ENCODE results near the gene LRRC31.

LRRC31 gene

DNA sequence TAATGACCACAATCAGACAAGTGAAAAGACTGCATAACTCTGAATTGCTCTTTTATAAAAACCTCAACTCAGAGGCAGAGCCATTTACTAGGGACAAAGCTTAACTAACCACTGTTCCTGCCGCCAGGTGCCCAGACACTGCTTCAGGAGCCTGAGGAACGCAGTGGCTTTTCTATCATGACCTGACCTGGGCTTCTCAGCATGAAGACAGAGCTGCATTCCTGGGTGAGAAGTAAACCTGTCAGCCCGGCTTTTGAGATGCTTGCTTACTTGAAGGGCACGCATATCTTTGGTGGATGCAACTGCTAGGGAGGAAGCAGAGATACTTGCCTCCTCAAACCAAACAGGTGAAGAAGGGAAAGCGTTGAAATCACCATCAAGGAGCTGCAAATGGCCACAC, 7.9 kb downstream of the LRRC31 start:
- DNase-seq: no peak

DNA sequence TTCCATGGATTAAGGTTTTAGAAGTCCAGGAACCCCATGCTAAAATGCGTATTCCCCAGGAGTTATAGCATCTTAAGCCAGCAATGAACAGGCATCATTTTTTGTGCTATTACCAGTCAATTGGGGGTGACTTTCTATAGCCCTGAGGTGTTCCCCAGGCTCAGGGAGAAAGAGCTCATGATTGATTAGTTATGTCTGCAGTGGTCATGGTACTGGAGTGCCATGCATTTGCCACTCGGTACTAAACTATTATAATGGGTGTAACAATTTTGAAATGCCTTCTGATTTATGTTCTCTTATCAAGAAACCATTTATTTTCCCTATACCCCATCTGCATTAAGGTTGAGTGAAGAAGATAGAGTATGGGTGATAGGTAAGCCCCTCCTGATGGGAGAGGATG, 11.9 kb downstream of the LRRC31 start:
- DNase-seq: no peak

DNA sequence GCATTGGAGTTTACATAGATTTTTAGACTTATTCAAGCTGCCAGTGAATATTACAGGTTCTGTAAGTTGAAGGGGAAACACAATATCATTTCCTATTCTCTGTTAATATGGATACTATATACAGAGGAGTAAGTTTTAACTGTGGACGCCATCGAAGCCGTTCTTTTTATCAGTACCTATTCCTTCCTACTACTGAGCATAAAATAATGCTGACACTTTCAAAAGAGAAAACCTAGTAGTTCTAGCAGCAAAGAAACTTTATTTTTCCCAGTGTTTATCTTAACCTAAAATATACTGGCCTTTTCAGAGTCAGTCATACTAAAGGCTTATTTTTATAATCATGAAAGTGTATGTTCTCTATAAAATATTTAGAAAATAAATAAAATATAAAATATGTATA, 14.2 kb downstream of the LRRC31 start:
- DNase-seq: no peak

DNA sequence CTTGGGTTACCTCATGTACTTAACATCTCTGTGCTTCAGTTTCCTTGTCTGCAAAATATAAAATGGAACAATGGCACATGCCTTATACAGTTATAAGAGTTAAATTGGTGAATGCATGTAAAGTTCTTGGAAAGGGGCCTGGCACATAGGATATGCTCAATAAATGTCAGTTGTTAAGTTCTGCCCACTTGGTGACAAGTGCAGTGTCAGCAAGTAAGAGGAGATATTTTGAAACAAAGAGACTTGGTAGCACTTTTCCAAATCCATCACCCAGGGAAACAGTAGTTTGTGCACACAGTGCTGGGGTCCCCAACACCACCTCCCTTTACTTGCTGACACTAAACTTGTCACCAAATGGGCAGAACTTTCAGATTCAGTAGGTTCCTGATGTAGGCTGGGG, 19.1 kb downstream of the LRRC31 start:
- no peak for DNase-seq

DNA sequence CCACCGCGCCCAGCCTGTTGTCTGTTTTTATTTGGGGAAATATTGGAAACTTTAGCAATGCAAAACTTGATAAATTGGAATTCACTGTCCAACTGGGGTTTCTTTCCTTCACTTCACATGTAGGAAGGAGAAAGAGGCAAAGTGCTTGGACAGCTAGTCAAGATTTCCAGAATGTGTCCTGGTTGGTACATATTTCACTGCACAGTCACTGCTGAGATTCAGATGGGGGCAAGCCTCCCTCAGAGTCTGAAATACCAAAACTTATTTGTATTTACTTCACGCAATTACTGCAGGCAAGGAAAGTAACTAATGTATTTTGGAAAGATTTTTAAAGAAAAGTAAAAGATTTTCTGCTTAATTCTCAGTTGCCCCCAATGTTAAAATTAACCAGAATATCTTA, 21.0 kb downstream of the LRRC31 start:
- no peak for DNase-seq

DNA sequence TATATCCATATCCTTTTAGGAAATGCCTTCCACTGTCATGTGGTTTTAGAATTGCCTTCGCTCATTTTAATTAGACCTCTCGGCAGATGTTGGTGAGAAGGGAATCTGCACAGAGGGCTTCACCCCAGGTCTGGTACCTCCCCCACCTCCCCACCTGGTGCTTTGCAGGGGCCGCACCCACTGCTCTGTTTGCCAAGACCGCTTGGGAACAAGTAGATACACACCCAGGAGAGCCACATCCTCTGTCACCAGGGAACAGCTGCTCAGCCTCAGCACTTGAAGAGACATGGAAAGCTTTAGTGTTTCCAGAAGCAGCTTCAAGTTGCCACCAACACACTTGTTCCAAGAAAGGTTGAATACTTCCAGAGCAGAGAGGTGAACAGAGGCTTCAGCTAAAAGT, 21.8 kb downstream of the LRRC31 start:
- peak; percentile 87 for DNase-seq

DNA sequence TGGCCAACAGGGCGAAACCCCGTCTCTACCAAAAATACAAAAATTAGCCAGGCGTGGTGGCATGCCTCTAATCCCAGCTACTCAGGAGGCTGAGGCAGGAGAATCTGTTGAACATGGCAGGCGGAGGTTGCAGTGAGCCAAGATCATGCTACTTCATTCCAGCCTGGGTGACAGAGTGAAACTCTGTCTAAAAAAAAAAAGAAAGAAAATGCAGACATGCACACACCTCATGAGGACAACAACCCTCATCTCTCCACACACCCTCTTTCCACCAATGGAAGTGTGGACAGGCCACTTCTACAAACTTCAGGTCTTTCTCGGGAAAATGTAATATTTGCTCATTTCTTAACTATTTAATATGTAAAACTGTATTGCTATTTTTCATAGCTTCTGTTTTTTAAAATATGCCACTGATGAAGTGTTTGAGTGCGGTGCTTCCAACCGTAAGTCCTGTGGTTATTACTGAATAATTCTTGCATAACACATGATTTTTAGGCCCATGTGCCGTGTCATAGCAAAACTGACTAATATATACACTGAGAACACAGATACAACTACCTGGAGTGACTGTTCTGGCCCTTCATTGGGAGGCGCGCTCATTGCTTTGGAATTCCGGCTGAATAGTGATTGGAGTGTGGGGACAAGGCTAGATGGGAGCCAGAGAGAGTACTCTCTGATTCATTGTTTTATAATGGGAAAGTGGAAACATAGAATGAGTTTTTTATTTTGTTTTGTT, 23.1 kb downstream of the LRRC31 start:
- DNase-seq: no peak

DNA sequence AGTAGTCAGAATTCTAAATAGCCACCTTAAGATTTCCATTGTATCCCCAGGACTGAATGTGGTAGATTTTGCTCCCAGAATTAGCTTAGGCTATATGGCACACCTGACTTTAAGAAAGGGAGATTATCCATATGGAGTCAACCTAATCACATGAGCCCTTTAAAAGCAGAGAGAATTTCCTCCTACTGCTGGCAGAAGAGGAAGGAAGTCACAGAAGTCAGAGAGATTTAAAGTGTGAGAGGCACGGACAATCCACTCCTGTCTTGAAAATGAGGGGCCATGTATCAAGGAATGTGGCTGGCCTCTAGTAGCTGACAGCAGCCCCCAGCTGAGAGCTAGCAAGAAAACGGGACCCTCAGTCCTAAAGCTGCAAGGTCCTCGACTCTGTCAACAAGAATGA, 26.8 kb downstream of the LRRC31 start:
- DNase-seq: no peak

DNA sequence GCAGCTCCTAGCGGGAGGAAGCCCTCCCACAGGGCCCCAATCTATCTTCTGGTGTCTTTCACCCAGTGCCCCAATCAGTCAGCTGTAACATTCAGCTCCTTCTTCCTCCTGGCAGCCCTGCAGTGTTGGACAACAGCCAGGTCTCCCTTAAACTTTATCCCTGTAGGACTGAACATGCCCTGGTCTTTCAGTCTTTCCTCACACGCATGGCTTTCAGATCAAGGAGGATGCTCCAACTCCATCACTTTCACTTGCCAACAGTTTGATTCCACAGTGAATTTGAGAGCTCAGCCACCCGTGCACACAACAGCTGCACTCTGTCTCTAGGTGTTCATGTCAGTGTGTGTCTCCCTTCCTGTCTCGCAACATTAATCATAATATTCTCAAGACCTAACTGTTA, 28.6 kb downstream of the LRRC31 start:
- DNase-seq: peak; percentile 12

DNA sequence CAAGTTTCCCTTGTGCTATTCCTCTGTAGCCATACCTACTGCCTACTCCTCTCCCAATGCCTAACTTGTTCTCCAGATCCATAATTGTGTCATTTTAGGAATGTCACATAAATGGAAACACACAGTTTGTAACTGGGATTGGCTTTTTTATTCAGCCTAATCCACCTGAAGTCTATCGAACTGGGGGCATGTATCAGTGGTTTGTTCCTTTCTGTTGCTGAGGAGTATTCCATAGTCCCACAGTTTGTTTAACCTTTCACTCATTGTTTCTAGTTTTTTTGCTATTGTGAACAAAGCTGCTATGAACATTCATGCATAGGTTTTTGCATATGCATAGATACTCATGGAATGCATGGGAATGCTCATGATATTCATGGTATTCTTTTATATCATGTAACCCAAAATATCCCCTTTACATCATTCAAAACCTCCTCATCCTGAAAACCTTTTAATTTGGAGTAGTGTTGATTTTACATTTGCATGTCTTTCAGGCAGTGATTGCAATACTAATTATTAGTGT, 31.2 kb downstream of the LRRC31 start:
- no peak for DNase-seq

DNA sequence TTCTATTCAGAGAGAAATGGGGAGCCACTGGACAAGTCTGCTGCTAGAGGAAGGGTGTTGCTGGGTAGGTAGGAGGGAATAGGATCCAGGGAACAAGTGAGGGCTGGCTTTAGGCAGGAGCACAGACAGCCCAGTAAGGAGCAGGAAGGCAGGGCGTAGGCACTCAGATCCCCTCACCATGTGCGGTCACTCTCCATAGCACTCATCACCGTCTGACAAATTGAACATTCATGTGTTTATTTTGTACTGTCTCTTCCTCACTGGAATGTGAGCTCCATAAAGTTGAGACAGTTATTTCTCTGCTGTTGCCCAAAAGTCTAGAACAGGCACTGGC, 32.8 kb downstream of the LRRC31 start:
- DNase-seq: no peak

DNA sequence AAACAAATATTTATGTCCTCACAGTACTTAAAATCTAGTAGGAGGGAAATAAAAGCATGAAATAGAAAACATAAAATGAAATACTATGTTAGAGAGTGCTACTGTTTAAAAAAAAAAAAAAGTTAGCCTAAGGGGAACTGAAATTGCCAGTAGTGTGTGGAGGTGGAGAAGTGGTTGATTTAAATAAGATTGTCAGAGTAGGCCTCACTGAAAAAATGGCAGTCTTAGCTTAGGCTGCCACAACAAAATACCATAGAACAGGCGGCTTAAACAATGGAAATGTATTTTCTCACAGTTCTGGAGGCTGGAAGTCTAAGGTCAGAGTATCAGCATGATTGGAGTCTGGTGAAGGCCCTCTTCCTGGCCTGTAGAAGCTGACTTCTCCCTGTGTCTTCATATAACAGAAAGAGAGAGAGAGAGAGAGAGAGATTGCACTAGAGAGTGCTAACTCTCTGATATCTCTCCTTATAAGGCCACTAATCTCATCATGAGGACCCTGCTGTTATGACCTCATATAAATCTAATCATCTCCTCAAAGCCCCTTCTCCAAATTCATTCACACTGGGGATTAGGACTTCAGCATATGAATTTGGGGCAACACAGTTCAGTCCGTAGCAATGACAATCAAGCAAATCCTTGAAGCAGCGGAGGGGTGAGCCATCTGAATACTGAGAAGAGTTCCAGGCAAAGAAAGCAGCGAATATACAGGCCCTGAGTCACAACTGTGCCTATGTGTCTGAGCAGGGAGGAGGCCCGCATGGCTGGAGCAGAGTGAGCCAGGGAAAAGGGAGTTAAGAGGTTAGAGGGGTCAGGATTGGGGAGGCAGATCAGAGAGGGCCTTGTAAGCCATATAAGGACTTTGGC, 33.4 kb downstream of the LRRC31 start:
- DNase-seq: no peak

DNA sequence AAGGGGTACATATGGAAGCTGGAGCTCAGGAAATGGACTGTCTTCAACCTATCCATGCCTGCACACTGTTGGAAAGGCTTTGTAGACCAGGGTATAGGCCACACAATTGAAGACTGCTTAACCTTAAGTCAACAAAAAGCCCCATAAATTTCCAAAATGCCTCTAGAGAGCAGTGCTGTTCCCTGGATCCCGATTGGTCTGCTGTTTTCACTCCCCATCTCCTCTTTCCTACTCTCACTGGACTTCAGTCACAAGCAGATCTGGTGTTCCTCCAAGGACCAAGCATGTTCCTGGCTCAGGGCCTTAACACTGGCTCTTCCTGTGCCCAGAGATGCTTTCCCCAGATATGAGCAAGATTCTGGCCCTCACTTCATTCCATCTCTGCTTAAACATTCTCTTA, 34.2 kb downstream of the LRRC31 start:
- DNase-seq: no peak

DNA sequence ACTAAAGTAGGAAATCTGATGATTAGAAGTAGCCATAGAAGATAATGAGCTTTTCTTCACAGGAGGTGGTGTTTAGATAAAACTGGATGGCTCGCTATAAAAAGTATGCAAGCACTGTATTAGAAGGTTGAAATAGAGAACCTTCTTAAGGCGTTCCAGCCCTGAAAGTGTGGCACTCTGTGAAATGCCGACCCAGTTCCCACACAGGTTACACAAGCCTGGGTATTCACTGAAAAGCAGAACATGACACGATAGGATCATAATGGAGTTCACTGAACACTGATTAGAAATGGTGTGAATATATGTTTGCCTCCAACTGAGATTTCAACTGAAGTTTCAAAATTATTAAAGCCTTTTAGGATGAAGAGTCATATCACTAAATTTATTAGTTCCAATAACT, 42.0 kb downstream of the LRRC31 start:
- no peak for DNase-seq

DNA sequence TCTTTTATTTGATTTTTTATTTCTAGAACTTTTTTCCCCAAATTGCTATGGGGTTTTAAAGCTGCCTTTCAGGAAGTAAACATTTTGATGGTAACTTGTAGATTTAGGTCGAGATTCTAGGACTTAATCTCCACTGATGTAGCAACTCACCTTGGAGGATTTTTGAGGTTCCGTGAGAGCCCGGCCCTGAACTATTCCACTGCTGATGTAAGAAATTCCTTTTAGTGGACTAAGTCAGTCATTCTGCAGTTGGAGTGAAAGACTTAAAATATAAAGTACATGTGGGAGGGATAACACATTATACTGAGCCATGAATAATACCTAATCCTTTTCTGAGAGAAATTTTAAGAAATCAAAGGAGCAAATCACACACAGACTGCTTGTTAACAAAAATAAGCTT, 44.4 kb downstream of the LRRC31 start:
- no peak for DNase-seq

DNA sequence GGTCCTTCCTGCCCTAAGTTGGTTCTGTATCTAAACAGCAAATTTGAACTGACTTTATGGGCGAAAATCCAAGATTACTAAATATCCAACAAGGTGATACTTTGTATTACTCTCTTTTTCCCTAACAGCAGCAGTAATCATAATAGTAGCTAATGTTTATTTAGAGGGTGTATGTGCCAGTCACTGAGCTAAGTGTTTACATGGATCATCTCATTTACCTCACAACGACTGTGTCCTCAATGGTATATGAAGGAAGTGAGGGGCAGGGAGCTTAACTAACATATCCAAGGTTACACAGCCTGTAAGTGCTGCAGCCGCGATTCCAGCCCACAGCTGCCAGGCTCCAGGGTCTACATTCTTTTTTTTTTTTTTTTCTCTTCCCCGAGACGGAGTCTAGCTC, 46.8 kb downstream of the LRRC31 start:
- peak; percentile 29 for DNase-seq

DNA sequence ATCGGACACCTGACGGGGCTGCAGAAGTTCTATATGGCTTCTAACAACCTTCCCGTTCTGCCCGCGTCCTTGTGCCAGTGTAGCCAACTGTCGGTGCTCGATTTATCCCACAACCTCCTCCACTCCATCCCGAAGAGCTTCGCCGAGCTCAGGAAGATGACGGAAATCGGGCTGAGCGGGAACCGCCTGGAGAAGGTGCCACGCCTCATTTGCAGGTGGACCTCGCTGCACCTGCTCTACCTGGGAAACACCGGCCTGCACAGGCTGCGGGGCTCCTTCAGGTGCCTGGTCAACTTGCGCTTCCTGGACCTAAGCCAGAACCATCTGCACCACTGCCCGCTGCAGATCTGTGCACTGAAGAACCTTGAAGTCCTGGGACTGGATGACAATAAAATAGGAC, 47.2 kb downstream of the LRRC31 start:
- DNase-seq: peak; percentile 80

DNA sequence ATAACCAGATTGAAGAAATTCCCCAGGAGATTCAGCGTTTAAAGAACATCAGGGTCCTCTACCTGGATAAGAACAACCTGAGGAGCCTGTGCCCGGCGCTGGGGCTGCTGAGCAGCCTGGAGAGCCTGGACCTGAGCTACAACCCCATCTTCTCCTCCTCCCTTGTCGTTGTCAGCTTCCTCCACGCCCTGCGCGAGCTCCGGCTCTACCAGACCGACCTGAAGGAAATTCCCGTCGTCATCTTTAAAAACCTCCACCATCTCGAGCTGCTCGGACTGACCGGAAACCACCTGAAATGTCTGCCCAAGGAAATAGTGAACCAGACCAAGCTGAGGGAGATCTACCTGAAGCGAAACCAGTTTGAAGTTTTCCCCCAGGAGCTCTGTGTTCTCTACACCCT, 47.6 kb downstream of the LRRC31 start:
- DNase-seq: peak; percentile 66

DNA sequence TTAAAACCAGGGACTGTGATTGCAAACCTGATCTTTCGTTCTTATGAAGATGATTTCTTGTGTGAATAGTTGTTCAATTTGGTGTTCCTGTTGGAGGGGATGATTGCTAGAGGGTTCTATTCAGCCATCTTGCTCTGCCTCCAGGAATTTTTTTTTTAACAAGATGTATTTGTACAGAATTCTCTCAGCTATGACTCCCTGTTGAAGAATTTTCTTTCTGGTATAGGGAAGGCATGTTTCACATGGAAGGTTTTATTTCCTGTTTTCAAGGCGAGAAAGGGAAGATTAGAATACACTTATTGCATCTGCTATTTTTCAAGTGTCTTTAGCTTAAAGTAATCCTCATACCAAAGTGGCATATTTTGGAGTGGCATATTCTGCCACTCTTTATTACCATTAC, 51.4 kb downstream of the LRRC31 start:
- no peak for DNase-seq

DNA sequence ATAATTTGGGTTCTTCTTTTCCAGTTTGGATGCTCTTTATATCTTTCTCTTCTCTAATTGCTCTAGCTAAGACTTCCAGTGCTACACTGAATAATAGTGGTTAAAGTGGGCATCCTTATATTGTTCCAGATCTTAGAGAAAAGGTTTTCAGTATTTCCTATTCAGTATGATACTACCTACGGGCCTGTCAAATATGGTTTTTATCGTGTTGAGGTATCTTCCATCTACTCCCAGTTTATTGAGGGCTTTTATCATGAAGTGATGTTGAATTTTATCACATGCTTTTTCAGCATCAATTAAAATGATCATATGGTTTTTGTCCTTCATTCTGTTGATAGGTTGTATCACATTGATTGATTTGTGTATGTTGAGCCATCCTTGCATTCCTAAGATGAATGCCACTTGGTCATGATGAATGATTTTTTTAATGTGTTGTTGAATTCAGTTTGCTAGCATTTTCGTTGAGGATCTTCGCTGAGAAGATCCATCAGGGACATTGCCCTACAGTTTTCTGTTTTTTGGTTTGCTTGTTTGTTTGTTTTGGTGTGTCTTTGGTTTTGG, 54.1 kb downstream of the LRRC31 start:
- DNase-seq: no peak

DNA sequence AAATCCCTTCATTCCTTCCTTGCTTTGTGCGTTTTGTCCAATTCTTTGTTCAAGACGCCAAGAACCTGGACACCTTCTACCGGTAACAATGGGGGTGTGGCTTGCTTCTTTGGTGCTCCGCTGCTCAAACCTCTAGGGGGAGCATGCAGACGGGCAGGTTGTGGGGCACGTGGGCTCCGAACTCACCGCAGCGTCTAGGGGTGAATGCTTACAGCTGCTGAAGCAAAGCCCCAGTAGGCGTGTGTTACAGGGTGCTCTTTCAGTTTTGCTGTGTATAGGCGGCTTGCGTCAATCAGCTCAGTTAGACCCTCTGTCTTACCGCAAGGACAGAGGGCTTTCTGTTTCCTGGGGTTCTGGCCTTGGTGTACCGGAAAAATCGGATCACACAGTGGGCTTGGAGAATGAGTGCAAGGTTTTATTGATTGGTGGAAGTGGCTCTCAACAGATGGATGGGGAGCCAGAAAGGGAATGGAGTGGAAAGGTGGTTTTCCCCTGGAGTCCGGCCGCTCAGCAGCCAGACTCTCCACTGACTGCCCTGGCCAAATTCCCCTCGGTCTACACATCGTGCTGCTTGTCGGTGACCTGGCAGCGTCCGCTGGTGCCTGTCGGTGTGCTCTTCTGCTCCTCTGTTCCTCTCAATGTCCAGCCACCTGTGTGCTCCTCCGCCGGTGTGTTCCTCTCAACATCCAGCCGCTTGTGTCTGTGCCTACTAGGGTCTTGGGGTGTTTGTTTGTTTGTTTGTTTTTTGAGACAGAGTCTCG, 55.8 kb downstream of the LRRC31 start:
- peak; percentile 84 for DNase-seq

DNA sequence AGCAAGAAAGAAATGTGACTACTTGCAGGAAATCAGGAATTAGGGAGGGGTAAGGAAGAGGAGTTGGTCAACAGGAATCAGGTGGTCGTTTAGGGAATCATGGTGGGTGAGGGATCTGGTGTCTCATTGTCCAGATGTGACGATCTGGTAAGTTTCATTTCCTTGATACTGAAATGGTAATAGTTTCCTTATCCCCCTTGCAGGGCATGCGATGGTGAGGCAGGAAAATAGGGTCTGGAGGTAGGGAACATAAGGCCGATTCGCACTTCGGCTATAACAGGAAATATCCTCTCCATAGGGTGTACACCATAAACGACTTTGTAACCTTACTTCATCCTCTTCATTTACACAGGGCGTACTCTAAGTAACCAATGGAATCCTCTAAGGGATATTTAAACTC, 56.5 kb downstream of the LRRC31 start:
- DNase-seq: no peak
